Activated gamma-delta T cell (primary cell): ENCODE data around the gene MACROH2A2.

Source experiments
- DNase-seq: peaks from one replicate; lab custom pipeline; 2025; lab: John Stamatoyannopoulos, UW

MACROH2A2 gene

GRCh38 chr10:70130878-70131559 lies 78.4 kb downstream of the MACROH2A2 start:
- no peak for DNase-seq

GRCh38 chr10:70131560-70131937 lies 78.9 kb downstream of the MACROH2A2 start:
- no peak for DNase-seq

- DNase-seq: peak; percentile 22
Measured at GRCh38 chr10:70132098-70133029, 79.7 kb downstream of the MACROH2A2 start, which contains the start of gene AIFM2. Gene AIFM2 (minus strand): TSS chr10:70132825. CDS start chr10:70124084, 8,741 bp downstream.

GRCh38 chr10:70135046-70135445 lies 82.4 kb downstream of the MACROH2A2 start:
- DNase-seq: no peak

GRCh38 chr10:70135684-70136083 lies 83.0 kb downstream of the MACROH2A2 start:
- no peak for DNase-seq

- DNase-seq: no peak
Measured at GRCh38 chr10:70137135-70137534, 84.5 kb downstream of the MACROH2A2 start.

GRCh38 chr10:70137927-70138883 lies 85.6 kb downstream of the MACROH2A2 start:
- no peak for DNase-seq

- no peak for DNase-seq
Measured at GRCh38 chr10:70139151-70139996, 86.7 kb downstream of the MACROH2A2 start.

- DNase-seq: no peak
Measured at GRCh38 chr10:70139997-70140250, 87.3 kb downstream of the MACROH2A2 start.

GRCh38 chr10:70140297-70140696 lies 87.7 kb downstream of the MACROH2A2 start:
- DNase-seq: no peak

GRCh38 chr10:70142555-70142954 lies 89.9 kb downstream of the MACROH2A2 start:
- DNase-seq: no peak

GRCh38 chr10:70144372-70145110 lies 91.9 kb downstream of the MACROH2A2 start:
- DNase-seq: no peak

- DNase-seq: no peak
Measured at GRCh38 chr10:70145166-70145665, 92.6 kb downstream of the MACROH2A2 start.

- peak; percentile 68 for DNase-seq
Measured at GRCh38 chr10:70145666-70146488, 93.2 kb downstream of the MACROH2A2 start.

GRCh38 chr10:70146489-70147258 lies 94.0 kb downstream of the MACROH2A2 start, which contains the start of gene TYSND1:
Gene TYSND1 (minus strand): TSS chr10:70146700. CDS start chr10:70146586, 114 bp downstream.
- peak; percentile 64 for DNase-seq

- no peak for DNase-seq
Measured at GRCh38 chr10:70147259-70147625, 94.6 kb downstream of the MACROH2A2 start.

- DNase-seq: no peak
Measured at GRCh38 chr10:70148516-70148915, 95.9 kb downstream of the MACROH2A2 start.

GRCh38 chr10:70155255-70155838 lies 102.7 kb downstream of the MACROH2A2 start:
- no peak for DNase-seq
